Limb (tissue), 2 donors: ENCODE measurements around the gene DGKE.

Experiments
- DNase-seq, 2 donors: peaks; one replicate each; pipeline ENCODE4 v3.0.0-alpha.2; 2016; ENCODE audit errors: extremely low spot score in 2 of 2

DGKE gene

GRCh38 chr17:56887552-56888467 is 53.9 kb downstream of the DGKE start:
- DNase-seq = no peak

GRCh38 chr17:56890390-56890789 is 56.4 kb downstream of the DGKE start:
- DNase-seq = no peak

GRCh38 chr17:56890906-56891674 is 57.1 kb downstream of the DGKE start:
- no peak for DNase-seq

GRCh38 chr17:56891751-56892150 is 57.8 kb downstream of the DGKE start:
- DNase-seq = no peak

- DNase-seq = no peak
These were observed 58.4 kb downstream of the DGKE start for GRCh38 chr17:56892333-56892732.

- DNase-seq = no peak
These were observed 59.6 kb downstream of the DGKE start for GRCh38 chr17:56893503-56893902.

GRCh38 chr17:56894859-56895455 is 61.0 kb downstream of the DGKE start:
- no peak for DNase-seq

- no peak for DNase-seq
These were observed 62.4 kb downstream of the DGKE start for GRCh38 chr17:56896217-56896967.

- no peak for DNase-seq
These were observed 63.0 kb downstream of the DGKE start for GRCh38 chr17:56896968-56897359.

- no peak for DNase-seq
These were observed 63.9 kb downstream of the DGKE start for GRCh38 chr17:56897646-56898424.

GRCh38 chr17:56898874-56899273 is 64.9 kb downstream of the DGKE start:
- no peak for DNase-seq

- no peak for DNase-seq
These were observed 65.5 kb downstream of the DGKE start for GRCh38 chr17:56899403-56899802.

GRCh38 chr17:56902348-56902747 is 68.4 kb downstream of the DGKE start:
- no peak for DNase-seq

GRCh38 chr17:56903560-56903959 is 69.6 kb downstream of the DGKE start:
- no peak for DNase-seq

GRCh38 chr17:56908001-56908542 is 74.1 kb downstream of the DGKE start:
- no peak for DNase-seq

GRCh38 chr17:56909742-56910508 is 76.0 kb downstream of the DGKE start:
- no peak for DNase-seq

GRCh38 chr17:56910509-56911235 is 76.7 kb downstream of the DGKE start:
- no peak for DNase-seq

GRCh38 chr17:56912105-56912999 is 78.4 kb downstream of the DGKE start:
- DNase-seq = no peak
